Fibroblast of gingiva (primary cell): ENCODE results near the gene FUT8.
A peak's percentile ranks its signal among the peaks of the same experiment; 100 is the strongest.

ENCODE experiments used
- DNase-seq: peaks from one replicate; pipeline ENCODE4 v3.0.0-alpha.2; 2011; ENCODE audit warnings: low read depth

Gene FUT8

GRCh38 chr14:65774041-65774440 is 361.5 kb downstream of the FUT8 start:
- DNase-seq: no peak

GRCh38 chr14:65776193-65776852 is 363.8 kb downstream of the FUT8 start:
- DNase-seq: no peak

GRCh38 chr14:65780566-65780965 is 368.0 kb downstream of the FUT8 start:
- no peak for DNase-seq

GRCh38 chr14:65783101-65783500 is 370.6 kb downstream of the FUT8 start:
- no peak for DNase-seq

GRCh38 chr14:65783576-65783975 is 371.0 kb downstream of the FUT8 start:
- no peak for DNase-seq

GRCh38 chr14:65784574-65784973 is 372.0 kb downstream of the FUT8 start:
- no peak for DNase-seq

- DNase-seq: no peak
Measured at GRCh38 chr14:65787461-65787860, 374.9 kb downstream of the FUT8 start.

- no peak for DNase-seq
Measured at GRCh38 chr14:65788876-65789275, 376.3 kb downstream of the FUT8 start.

GRCh38 chr14:65789363-65789762 is 376.8 kb downstream of the FUT8 start:
- no peak for DNase-seq

- DNase-seq: no peak
Measured at GRCh38 chr14:65790172-65790815, 377.8 kb downstream of the FUT8 start.

GRCh38 chr14:65791191-65791981 is 378.9 kb downstream of the FUT8 start:
- peak; percentile 6 for DNase-seq

GRCh38 chr14:65792208-65792905 is 379.8 kb downstream of the FUT8 start:
- no peak for DNase-seq
